Glomerular visceral epithelial cell (primary cell): ENCODE data around the gene GNGT1.

ENCODE experiments used
- DNase-seq: peaks from one replicate; pipeline ENCODE4 v3.0.0-alpha.2; 2016; ENCODE audit errors: extremely low spot score

GNGT1 gene

GRCh38 chr7:93938293-93938692 lies 31.9 kb downstream of the GNGT1 start:
- DNase-seq, result no peak

GRCh38 chr7:93941945-93942344 lies 35.6 kb downstream of the GNGT1 start:
- DNase-seq, result no peak

DNA sequence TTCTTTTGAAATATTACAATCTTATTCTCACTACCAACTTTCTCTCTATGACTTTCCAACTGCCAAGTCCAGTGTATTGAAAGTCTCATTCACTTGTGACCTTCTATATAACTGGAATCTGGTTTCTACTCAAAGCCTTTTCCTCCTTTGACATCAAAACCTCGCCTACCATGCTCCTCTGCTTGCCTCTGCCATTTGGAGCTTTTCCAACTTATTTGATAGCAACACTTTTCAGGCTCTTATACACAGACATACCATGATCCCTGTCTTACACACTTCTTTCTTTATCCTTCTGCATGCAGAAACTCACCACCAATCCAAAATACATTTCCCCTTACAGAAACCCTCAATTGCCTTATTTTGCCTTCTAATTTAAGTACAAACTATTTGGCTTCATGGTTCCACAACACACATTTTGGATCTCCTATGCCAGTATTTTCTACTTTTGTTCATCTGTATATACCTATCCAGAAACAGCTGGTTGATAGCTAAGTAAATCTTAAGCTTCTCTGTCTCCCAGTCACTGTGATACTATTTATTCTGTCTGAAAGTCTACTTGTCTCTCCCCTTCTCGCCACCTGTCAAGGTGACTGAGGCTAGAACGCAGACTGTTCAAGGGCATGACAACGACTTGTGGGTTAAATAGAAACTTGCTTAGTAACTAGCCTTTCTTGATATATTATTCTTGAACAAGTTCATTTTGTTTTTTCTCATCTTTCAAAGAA lies 37.6 kb downstream of the GNGT1 start:
- no peak for DNase-seq

DNA sequence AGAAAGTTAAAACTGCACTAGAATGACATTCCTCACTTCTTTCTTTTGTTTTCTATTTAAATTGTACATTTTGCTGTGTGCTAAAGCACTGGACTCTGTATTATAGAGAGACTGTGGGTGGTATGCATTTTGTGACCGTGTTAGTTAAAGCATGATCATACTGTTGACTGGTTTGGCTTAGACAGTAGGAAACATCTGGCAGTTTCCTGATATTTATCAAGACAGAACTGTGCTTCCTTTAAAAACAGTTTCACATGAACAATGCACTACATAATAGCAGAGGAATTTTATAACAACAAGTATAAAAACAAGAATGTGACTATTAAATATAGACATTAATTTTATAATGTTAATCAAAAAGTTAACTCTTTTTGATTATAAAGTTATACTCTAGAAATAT lies 38.3 kb downstream of the GNGT1 start:
- DNase-seq, result no peak

DNA sequence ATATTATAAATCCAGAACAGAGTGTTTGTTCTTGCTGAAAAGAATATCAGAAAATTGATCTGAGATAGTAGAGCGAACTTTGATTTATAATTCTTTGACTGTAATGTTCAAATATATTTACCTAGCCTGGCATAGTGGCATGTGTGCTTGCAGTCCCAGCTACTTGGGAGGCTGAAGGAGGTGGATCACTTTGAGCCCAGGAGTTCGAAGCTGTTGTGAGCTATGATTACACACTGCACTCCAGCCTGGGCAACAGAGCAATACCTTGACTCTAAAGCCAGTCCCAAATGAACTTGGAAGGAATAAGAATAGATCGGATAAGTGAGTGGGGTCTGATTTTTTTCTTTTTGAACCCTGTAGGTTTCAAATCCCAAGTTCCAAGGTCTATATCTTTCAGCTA lies 38.7 kb downstream of the GNGT1 start:
- DNase-seq, result no peak

GRCh38 chr7:93945756-93946535 lies 39.6 kb downstream of the GNGT1 start:
- no peak for DNase-seq

GRCh38 chr7:93948106-93948505 lies 41.7 kb downstream of the GNGT1 start:
- DNase-seq, result no peak

DNA sequence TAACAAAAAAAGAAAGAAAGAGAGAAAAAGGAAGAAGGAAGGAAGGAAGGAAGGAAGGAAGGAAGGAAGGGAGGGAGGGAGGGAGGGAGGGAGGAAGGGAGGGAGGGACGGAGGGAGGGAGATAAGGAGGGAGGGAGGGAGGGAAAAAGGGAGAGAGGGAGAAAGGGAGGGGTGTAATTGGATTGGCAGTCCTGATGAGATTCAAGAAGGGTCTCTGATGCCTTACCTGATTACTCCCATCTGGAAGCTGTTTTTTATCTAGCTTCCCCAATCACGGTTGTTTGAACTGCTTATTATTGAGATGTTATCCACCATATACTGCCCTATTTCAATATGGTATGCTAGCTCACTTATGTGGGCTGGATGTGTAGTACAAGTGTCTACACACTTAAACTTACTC lies 42.5 kb downstream of the GNGT1 start:
- DNase-seq, result no peak

- peak; percentile 35 for DNase-seq
Measured at GRCh38 chr7:93949423-93949822, 43.1 kb downstream of the GNGT1 start.

GRCh38 chr7:93955304-93955703 lies 48.9 kb downstream of the GNGT1 start:
- no peak for DNase-seq

GRCh38 chr7:93957767-93958166 lies 51.4 kb downstream of the GNGT1 start:
- no peak for DNase-seq

DNA sequence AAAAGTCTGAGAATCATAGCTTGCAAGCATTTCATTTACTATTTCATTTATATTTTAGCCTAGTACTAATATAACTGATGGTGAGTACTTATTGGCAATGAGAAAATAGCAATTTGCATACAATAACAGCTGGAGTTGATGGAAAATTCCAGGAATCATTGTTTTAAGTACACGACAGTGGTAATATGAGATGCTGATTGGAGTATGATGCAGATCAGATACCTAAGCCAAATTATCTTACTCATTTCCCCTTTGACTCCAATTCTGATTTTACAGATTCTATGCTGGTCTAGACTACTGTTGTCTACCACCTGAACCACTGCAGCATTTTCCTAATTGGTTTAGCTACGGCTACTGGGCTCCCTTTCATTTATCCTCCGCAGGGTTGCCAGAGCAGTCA lies 51.8 kb downstream of the GNGT1 start:
- no peak for DNase-seq

GRCh38 chr7:93958651-93959050 lies 52.3 kb downstream of the GNGT1 start:
- DNase-seq, result no peak
